SK-N-MC (cell line): ENCODE results near the gene RNF34.

Source experiments
- EZH2 ChIP-seq: fragments of 200-600 bp; sonication (generic); IDR thresholded peaks from one replicate; pipeline ENCODE4 v1.6.1; 2017; ENCODE audit warnings: antibody characterized with exemption
- FOXP2 ChIP-seq: optimal IDR thresholded peaks from 2 replicates; pipeline ENCODE3; 2011; ENCODE audit warnings: mild to moderate bottlenecking, moderate library complexity; ENCODE audit not compliant: insufficient read depth; ENCODE audit errors: extremely low read length, control extremely low read depth
- POLR2AphosphoS5 ChIP-seq: IDR thresholded peaks from 2 replicates; pipeline ENCODE4 v1.6.1; 2012; ENCODE audit warnings: mild to moderate bottlenecking, low read depth, low read length, borderline replicate concordance

DNA sequence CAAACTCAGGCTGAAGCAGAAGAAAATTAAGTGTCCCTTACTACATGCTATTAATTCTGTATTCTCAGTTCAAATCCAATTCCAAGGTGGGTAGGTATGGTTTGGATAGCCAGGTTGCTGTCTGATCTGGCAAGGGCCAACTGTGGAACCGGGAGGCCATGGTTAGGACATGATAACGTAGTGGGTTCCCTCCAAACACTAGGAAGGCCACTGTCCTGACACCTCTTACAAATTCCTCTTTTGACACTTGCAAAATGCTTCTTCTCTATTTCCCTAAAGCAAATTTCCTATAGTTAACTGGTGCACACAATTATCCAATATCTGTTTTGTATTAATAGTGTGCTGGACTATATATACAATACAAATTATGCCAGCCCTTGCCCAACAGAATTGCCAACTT lies 70.8 kb downstream of the RNF34 start:
- TF ChIP-seq EZH2 (no peak), POLR2AphosphoS5 (no peak), FOXP2 (no peak)
